HG03060 (cell line): Measurements from ENCODE around the gene LGR5.

Experiments used
- ATAC-seq: cut with Tn5 transposase; IDR thresholded peaks from one replicate; pipeline ENCODE4 v1.9.1; 2021; ENCODE audit warnings: low read depth, moderate number of reproducible peaks; ENCODE audit not compliant: unreplicated experiment

Gene LGR5

DNA sequence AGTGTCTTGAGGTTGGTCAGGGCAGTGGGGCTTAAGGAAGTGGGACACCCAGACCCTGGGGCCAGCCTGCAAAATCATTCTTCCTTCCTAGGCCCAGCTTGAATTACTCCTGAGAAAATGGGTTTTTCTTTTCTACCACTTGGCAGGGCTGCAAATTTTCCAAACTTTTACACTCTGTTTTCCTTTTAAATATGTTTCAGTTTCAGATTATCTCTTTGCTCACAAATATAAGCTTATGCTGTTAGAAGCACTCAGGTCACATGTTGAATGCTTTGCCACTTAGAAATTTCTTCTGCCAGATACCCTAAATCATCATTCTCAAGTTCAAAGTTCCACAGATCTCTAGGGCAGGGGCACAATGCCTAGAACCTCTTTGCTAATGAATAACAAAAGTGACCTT lies 2.9 kb upstream of the LGR5 start:
- no peak for ATAC-seq

DNA sequence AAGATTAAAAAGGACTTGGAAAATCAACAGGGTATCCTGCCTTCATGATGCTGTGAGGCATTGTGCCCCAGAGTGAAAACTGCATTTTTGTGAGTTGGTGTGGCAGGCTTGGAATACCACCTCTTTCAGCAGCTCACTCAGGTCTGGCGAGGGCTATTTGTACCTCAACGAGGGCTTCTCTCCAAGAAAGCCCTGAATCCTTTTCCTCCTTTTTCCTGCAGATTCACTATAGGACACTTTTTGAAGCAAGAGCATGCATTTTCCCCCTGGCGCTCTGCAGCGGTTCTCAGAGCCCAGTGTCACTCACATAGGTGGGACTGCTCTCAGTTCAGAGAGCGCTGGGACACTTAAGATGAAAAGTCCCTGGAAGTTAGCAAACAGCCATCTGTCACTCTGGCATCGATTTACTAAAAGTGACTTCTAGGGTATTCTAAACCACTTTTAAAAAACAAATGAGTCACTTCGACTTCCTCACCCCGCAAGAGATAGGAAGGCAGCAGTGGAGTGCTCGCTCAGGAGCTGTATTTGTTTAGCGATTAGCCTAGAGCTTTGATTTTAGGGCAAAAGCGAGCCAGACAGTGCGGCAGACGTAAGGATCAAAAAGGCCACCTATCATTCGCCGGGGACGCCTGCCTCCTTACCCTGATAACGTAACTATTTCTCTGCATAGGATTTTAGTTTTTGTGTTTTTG lies 782 bp upstream of the LGR5 start:
- no peak for ATAC-seq

DNA sequence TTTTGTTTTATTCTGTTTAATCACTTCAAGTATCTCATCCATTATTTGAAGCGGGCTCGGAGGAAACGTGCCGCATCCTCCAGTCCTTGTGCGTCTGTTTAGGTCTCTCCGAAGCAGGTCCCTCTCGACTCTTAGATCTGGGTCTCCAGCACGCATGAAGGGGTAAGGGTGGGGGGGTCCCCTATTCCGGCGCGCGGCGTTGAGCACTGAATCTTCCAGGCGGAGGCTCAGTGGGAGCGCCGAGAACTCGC lies 311 bp upstream of the LGR5 start:
- ATAC-seq, result no peak

- ATAC-seq, result no peak
Measured at GRCh38 chr12:71440345-71440762, 756 bp downstream of the LGR5 start.

DNA sequence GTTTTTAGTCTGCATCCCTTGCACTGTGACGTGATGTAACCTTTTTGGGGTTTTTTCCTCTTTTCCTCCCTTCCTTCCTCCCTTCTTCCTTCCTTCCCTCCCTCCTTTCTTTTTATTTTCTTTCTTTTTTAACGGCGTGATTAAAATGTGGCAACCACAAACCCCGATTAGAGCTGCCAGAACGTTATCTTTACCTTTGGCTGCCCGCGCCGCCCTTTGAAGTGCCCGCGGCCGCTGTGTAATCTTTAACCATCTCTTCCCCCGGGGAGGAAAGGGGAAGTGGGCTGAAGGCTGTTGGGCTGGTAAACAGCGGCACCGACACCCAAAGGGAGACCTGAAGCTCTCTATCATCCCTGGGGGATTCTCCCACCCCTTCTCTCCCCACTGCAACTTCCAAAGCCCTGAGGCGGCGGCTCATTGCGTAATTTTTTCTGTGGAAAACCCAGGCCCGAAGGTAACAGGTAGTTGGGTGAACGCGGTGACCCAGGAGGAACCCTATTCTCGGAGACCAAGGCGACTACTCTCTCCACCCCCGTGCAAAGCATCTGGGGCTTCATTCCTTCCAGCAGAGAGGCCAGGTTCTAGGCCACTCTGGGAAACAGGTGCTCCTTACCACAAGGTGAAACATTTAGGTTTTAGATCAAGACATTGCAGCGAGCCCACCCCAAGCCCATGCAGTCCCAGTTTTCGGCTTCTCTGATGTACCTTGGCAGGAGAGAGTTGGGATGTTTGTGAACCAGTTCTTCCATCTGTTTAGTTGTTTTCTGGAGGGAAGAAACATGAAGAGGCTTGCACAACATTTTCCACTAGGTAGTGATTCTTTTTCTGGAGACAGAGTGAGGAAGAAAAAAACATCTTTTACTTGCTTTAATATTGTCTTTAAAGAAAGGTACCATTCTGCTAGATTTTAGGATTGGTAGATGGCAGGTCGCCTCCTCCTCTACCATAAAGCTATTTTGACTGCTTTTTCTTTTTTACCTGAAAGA lies 1.5 kb downstream of the LGR5 start:
- no peak for ATAC-seq

GRCh38 chr12:71441836-71442566 lies 2.4 kb downstream of the LGR5 start:
- no peak for ATAC-seq

- ATAC-seq, result no peak
Measured at GRCh38 chr12:71442567-71442931, 3.0 kb downstream of the LGR5 start.

DNA sequence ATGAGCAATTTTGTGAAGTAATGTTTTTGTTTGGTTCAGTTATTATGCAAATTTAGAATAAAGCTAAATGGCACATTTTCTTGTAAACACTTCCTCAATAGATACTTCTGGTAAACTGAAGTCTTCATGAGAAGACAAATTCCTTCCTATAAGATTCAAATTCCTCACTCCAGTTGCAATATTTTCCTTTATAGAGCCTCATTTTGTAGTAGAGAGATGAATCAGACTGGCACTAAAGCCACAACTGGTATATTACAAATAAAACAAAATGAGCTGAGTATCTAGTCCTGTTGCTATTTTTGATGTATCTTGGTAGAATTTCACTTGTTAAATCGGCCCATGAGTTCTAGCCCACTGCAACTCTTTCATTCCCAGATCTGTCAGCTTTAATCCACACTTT lies 5.5 kb downstream of the LGR5 start:
- no peak for ATAC-seq

DNA sequence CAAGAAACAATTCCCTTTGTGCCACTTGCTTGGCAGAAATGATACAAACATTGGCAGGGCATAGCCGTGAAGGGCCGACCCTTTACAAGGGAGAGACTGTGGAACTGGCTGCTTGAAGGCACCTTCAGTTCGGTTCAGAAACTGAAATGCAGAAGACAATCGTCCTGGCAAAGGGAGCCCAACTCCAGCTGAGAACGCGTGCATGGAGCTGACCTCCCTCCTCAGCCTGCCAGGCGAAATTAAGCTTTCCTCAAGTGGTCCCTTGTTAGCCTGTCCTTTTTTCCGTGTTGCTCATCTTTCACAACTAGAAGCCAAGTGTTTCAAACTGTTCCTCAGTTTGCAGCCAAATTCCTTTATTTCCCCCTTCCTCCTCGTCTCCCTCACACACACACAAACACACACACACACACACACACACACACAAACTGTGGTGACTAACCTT lies 8.1 kb downstream of the LGR5 start:
- ATAC-seq, result no peak

DNA sequence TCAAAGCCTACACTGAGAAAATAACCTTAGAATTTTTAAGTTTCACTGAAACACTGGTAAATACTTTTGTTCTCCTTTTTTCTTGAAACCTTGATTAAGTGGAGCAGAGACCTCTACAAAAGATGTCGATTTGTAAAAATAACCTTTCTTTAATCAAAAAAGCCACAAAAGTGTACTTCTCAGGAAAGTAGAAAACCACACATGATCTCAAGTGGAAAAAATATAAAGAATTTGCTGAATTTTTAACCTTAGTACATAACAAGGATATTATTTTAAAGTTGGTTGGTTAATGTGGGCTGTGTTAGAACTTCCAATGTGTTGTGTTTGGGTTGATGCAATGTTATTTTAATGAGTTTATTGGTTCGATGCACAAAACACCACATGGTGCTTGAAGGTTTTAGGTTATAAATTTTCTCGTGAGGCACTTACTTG lies 8.6 kb downstream of the LGR5 start:
- ATAC-seq, result no peak

GRCh38 chr12:71449373-71450070 lies 9.9 kb downstream of the LGR5 start:
- ATAC-seq, result no peak

DNA sequence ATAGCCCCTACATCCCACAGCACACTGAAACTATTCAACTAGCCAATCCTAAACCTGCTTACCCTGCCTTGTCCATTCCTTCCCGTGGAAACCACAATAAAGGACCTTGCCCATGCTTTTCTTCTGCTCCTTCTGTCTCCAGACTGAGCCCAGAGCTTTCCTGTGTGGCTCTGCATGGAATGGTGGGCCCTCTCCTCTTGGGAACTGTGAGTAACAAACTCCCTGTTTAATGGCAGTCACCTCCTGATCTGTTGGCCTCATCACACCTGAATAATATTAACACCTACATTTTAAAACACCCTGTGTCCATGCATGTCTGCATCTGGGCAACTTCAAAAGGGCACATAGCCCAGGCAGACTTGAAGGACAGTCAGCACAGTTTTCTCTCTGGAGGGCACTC lies 12.4 kb downstream of the LGR5 start:
- no peak for ATAC-seq

DNA sequence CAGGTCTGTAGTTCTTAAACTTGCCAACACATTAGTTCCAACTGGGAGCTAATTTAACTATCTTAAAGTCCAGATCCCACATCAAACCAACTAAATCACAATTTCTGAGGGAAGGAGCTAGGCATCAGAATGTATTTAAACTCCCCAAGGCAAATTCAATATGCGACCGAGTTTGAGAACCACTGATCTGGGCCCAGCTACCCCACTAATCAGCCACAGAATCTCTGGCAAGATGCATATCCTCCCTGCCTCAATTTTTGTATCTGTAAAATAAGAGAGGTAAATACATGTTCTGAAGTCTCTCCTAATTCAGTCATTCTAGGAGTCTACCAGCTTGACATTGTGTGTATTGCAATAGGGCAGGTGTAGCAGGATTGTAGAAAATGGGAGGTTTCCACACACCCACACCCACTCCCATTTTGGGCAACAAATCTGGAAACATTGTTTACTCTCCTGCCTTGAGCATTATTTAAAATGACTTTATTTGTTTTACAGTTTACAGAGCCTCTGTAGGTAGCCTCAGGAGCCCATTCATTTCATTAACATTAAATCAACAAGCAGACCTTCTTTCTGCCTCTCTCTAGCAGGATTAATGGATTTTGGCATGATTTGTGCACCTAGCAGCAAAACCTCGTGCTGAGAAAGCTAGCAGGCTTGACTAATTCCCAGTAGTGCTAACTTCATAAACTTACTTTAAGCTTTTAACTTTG lies 15.6 kb downstream of the LGR5 start:
- ATAC-seq, result no peak

GRCh38 chr12:71456316-71456715 lies 16.7 kb downstream of the LGR5 start:
- no peak for ATAC-seq

DNA sequence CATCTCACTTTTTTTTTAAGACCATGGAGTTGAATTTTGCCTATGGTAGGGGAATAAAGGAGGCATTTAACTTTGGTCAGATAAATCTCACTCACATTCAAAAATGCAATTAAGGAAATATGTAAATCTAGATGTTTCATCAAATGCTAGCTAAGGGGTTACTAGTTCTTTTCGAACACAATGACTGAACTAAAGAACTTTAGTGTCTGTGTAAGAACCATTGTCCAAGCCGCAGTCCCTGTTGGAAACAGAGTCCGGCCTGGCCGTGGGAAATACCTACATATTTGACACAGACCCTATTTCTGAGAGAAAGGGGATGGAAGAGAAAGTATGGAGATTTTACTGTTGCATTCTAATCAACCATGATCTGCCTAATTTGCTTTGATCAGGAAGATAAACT lies 17.4 kb downstream of the LGR5 start:
- ATAC-seq, result no peak

- no peak for ATAC-seq
Measured at GRCh38 chr12:71460318-71460717, 20.7 kb downstream of the LGR5 start.

DNA sequence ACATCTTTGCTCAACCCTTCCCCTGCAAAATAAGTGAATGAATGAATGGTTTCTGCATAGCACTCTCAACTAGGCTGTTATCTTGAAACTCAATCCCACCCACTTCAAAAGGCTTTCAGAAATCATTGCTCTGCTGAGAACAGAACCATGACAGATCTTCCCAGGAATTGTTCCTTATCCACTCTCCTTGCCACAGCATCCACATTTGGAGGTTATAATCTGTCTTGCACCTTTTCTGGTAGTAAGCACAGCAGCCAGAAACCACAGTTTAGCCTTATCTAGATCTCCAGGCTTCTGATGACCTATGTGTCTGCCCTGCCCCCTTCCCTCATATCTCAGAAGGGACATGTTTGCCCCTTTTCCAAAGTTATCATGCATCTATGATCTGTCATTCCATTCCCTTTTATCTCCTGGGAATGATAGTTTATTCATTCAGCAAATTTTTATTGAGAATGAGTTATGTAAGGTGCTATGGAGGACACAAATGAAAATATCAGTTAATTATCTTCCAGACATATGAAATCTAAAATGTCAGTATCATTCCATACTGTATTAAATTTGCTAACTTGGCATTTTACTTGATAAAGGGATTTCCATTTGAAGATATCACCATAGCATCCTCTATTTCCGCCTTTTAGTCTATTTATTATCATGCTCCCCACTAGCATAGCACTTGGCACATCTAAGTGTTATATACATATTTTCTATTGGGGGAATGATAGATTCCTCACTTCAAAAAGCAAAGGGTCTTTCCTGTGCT lies 21.4 kb downstream of the LGR5 start:
- no peak for ATAC-seq

DNA sequence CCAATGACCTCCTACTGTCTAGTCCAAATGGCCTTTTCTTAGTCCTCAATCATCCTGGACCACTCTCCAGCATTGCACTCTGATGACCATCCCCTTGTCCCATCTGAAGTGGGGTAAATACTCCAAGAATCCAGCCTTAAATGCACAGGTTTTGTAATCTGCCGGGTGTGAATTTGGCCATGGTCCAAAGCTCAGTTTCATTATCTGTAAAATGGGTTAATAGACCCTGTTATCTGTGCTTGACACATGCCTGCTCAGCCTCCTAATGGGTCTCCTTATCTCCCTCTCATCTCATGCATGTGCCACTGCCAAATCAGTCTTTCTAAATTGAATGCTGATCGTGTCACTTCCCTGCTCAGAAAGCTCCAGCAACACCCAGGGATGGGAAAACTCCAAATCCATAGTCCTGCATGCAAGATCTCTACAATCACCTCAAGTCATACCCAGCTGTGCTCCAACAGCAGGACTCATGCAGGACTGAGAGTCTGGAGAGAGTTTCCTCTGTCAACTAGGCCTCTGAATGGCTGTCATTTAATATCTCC lies 22.3 kb downstream of the LGR5 start:
- no peak for ATAC-seq

GRCh38 chr12:71465796-71466195 lies 26.2 kb downstream of the LGR5 start:
- no peak for ATAC-seq
